ENCODE data around the gene KCNMA1. TPM values are rescaled to one million over a fixed set of nuclear protein-coding genes. Genes with fewer than 3 reads are reported as not detected.

KCNMA1 gene
- total RNA-seq, 1 donor from 2014 or later = 15.8 TPM

DNA sequence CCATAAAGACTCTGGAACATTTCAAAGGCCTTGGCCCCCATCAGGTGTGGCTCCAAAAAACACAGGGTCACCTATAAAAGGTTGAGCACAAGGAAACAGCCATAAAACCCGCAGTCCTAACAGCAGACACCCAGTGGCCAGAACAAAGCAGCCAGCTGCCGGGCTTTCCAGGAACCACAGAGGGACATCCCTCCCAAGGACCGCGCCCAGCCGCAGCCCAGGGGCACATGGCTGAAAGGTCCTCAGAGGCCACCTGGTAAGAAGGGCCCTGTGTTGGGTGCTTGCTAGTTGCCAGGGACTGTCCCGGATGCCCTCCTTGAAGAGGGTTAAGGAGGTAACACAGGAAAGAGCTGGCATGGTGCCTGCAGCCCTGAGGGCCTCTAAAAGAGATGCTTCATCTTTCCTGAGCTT lies 32.7 kb downstream of the KCNMA1 start:
- no peak for FAIRE-seq
- H3K27me3 ChIP-seq (ENCODE audit: control insufficient read depth, insufficient read depth, low read length) = no peaks in the 10 kb centered on the region
- TF ChIP-seq, protein P1, sequence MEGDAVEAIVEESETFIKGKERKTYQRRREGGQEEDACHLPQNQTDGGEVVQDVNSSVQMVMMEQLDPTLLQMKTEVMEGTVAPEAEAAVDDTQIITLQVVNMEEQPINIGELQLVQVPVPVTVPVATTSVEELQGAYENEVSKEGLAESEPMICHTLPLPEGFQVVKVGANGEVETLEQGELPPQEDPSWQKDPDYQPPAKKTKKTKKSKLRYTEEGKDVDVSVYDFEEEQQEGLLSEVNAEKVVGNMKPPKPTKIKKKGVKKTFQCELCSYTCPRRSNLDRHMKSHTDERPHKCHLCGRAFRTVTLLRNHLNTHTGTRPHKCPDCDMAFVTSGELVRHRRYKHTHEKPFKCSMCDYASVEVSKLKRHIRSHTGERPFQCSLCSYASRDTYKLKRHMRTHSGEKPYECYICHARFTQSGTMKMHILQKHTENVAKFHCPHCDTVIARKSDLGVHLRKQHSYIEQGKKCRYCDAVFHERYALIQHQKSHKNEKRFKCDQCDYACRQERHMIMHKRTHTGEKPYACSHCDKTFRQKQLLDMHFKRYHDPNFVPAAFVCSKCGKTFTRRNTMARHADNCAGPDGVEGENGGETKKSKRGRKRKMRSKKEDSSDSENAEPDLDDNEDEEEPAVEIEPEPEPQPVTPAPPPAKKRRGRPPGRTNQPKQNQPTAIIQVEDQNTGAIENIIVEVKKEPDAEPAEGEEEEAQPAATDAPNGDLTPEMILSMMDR (IDR thresholded peaks at IDR 0.05; ENCODE audit: insufficient read depth, low read length, severe bottlenecking) = no peak
- no peak for DNase-seq (ENCODE audit: low read depth)
- no peaks in the 10 kb centered on the region for H3K36me3 ChIP-seq (ENCODE audit: control insufficient read depth, insufficient read depth, low read length)
- no peak overlapping the region for H3K4me3 ChIP-seq (ENCODE audit: low read depth, low read length)

DNA sequence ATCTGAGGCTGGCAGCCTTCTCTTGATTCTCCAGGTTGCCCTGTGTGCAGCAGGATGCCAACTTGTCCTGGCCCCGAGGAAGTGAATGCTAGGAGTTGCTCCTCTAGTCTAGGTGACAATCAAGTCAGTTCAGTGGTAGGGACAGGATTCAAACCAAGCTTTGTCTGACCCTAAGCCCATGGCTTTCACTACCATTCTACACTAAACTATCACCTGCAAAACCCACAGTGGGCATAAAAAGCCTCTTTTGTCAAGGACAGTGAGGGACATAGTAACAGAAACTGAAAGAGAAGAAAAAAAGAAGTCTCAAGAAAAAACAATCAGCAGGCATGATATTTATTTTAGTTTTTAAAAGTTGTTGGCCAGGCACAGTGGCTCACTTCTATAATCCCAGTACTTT lies 33.5 kb downstream of the KCNMA1 start:
- TF ChIP-seq, protein P1 (IDR thresholded peaks at IDR 0.05; ENCODE audit: insufficient read depth, low read length, severe bottlenecking) = no peak
- Histone ChIP-seq H3K36me3 (ENCODE audit: control insufficient read depth, insufficient read depth, low read length) (no peaks in the 10 kb centered on the region), H3K27me3 (ENCODE audit: control insufficient read depth, insufficient read depth, low read length) (no peaks in the 10 kb centered on the region), H3K4me3 (ENCODE audit: low read depth, low read length) (no peak overlapping the region)
- DNase-seq (ENCODE audit: low read depth) = no peak
- FAIRE-seq = no peak

DNA sequence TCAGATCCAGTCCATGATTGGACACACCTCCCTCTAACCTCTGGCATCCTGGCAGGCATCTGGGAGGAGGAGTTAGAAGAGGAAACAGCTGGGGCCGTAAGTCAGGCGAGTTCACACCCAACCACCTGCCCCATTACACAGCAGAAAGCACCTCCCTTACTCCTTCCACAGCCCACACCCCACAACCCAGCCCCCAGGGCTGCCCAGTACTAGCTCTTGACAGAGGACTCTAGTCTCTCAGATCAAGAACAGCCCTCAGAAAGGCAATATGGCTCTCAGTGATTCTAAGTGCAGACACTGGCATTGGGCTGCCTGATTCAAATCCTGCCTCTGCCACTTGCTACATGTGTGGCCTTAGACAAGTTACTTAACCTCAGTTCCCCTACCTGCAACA lies 34.1 kb downstream of the KCNMA1 start:
- no peak overlapping the region for H3K4me3 ChIP-seq (ENCODE audit: low read depth, low read length)
- no peaks in the 10 kb centered on the region for H3K36me3 ChIP-seq (ENCODE audit: control insufficient read depth, insufficient read depth, low read length)
- TF ChIP-seq, protein P1 (IDR thresholded peaks at IDR 0.05; ENCODE audit: insufficient read depth, low read length, severe bottlenecking) = no peak
- H3K27me3 ChIP-seq (ENCODE audit: control insufficient read depth, insufficient read depth, low read length) = no peaks in the 10 kb centered on the region
- DNase-seq (ENCODE audit: low read depth) = no peak
- no peak for FAIRE-seq

DNA sequence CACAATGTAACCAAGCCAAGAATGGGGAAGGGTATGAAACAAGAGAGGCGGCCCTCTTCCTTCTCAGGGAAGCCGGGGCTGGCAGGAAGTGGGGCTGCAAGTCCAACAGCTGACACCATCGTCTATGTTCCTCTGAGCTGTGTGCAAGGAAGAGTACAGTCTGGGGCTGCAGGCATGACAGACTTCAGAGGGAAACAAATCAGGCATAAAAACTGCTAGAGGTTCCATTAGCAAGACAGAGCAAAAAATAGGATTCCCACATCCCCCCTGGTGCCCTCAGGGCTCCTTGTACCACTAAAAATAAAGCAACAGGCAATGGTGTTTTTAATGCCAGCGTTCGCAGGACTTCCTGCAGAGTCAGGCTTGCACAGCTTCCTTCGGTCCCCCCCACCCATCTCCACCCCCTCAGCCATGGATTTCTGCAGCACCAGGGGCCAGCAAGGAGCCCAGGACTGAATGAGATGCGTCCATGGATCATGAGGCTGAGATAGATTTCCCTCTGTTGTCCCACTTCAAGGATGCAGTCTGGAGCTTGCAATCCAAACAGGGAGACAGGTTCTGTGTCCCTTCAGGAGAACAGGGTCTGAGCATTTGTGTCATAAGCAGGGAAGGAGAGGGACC lies 34.6 kb downstream of the KCNMA1 start:
- FAIRE-seq = no peak
- H3K4me3 ChIP-seq (ENCODE audit: low read depth, low read length) = no peak overlapping the region
- H3K36me3 ChIP-seq (ENCODE audit: control insufficient read depth, insufficient read depth, low read length) = no peaks in the 10 kb centered on the region
- H3K27me3 ChIP-seq (ENCODE audit: control insufficient read depth, insufficient read depth, low read length) = no peaks in the 10 kb centered on the region
- TF ChIP-seq, protein P1 (IDR thresholded peaks at IDR 0.05; ENCODE audit: insufficient read depth, low read length, severe bottlenecking) = no peak
- DNase-seq (ENCODE audit: low read depth) = no peak

DNA sequence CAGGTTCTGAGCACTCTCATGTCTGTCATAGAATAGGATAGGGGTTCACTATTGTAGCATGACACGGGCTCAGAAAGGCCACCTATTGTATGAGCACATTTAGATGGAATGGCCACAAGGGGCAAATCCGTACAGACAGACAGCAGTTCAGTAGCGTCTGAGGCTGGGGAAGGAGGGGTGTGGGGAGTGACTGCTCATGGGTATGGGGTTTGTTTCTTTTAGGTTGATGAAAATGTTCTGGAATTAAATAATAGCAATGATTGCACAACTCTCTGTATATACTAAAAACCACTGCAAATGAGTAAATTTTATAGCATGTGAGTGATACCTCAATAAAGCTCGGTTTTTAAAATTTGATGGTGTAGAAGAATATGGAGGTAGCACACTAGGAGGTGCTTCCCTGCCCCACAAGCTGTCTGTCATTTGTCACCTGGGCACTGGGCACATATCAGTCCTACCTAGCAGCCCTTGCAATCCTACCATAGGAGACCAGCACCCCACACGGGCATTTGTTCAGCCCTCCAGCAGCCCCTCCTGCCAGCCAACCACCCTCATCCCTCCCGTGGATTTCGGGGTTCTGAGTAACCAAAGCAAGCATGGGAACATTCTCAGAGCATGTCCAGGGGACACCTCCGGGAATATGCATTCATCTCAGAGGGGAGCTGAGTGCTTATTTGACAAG lies 35.2 kb downstream of the KCNMA1 start:
- TF ChIP-seq, protein P1 (IDR thresholded peaks at IDR 0.05; ENCODE audit: insufficient read depth, low read length, severe bottlenecking) = no peak
- no peak overlapping the region for H3K4me3 ChIP-seq (ENCODE audit: low read depth, low read length)
- DNase-seq (ENCODE audit: low read depth) (no peak), FAIRE-seq (no peak)
- H3K27me3 ChIP-seq (ENCODE audit: control insufficient read depth, insufficient read depth, low read length) = no peaks in the 10 kb centered on the region
- no peaks in the 10 kb centered on the region for H3K36me3 ChIP-seq (ENCODE audit: control insufficient read depth, insufficient read depth, low read length)

Measured in bronchial epithelial cell (primary cell).